Peyer's patch (tissue), 4 donors: ENCODE measurements around the gene DIPK1B. TPM values are rescaled to one million over a fixed set of nuclear protein-coding genes. Genes with fewer than 3 reads are reported as not detected.
"Not testable (repeated sequence)": the region's sequence is repeated elsewhere in the genome, so short reads cannot be mapped to it uniquely, and the experiment has no call there.

Experiments
- DNase-seq, 3 donors: peaks; one replicate each; pipeline ENCODE4 v3.0.0-alpha.2; 2017 to 2019
- H3K27ac ChIP-seq, 4 donors: fragments of 200-600 bp; sonication (generic); one replicate each; pipeline ENCODE4 v1.5.1; 2016 to 2019
- H3K27me3 ChIP-seq, 2 donors: fragments of 200-600 bp; sonication (generic); one replicate each; pipeline ENCODE4 v1.5.1; 2019
- H3K36me3 ChIP-seq, 3 donors: fragments of 200-600 bp; sonication (generic); one replicate each; pipeline ENCODE4 v1.5.1; 2016 to 2019
- H3K4me1 ChIP-seq, 4 donors: fragments of 200-600 bp; sonication (generic); one replicate each; pipeline ENCODE4 v1.5.1; 2016 to 2019
- H3K4me3 ChIP-seq, 4 donors: fragments of 200-600 bp; sonication (generic); 1 replicate in 3 of 4; 2 replicates in 1 of 4; pipeline ENCODE4 v1.5.1; 2016 to 2019; ENCODE audit warnings: mild to moderate bottlenecking in 1 of 4
- H3K9me3 ChIP-seq, 4 donors: fragments of 200-600 bp; sonication (generic); one replicate each; pipeline ENCODE4 v1.5.1; 2016 to 2019; ENCODE audit warnings: mild to moderate bottlenecking in 1 of 4
- CTCF ChIP-seq, 6 experiments: fragments of 450-650 bp in 4 of 6; fragments of 200-600 bp in 2 of 6; sonication (generic) in 1 of 6; IDR thresholded peaks; one replicate each; pipeline ENCODE4 v1.5.1; 2017 to 2019; ENCODE audit warnings: antibody characterized with exemption in 6 of 6, mild to moderate bottlenecking in 3 of 6, moderate library complexity in 1 of 6
- POLR2A ChIP-seq, 2 donors: fragments of 450-650 bp; IDR thresholded peaks; one replicate each; pipeline ENCODE4 v1.5.1; 2017; ENCODE audit warnings: antibody characterized with exemption in 2 of 2, mild to moderate bottlenecking in 2 of 2, moderate library complexity in 2 of 2
- total RNA-seq, 4 donors: library from RNA; depleted of rRNA; stranded (reverse); fragments of >200 nt; gene quantifications; one replicate each; pipeline ENCODE4 v1.1.0, GENCODE V29; 2016

DIPK1B gene
- total RNA-seq, 4 donors from 2014 or later: 0.70 to 5.8 (median 2.6) TPM

- H3K9me3 ChIP-seq: no peaks in the 10 kb centered on the region
- TF ChIP-seq POLR2A (IDR thresholded peaks at IDR 0.05): no peak
- no peak for TF ChIP-seq CTCF (IDR thresholded peaks at IDR 0.05)
- H3K27me3 ChIP-seq: no peaks in the 10 kb centered on the region
- H3K4me1 ChIP-seq: peaks cover 0 to 28% (median 11%) of the 10 kb centered on the region in 4 donors
- DNase-seq: peak in 2 of 3 donors; percentile 62 to 72
- peak overlapping the region in 2 of 4 donors; percentile 14 to 31 for H3K27ac ChIP-seq
- peak overlapping the region; percentile 9 to 31 (median 22) for H3K4me3 ChIP-seq
- H3K36me3 ChIP-seq: no peaks in the 10 kb centered on the region
Measured at GRCh38 chr9:136700959-136701667, 11.3 kb upstream of the DIPK1B start.

GRCh38 chr9:136701668-136702053 is 10.7 kb upstream of the DIPK1B start:
- peak overlapping the region in 1 of 4 donors; percentile 31 for H3K4me3 ChIP-seq
- no peak for DNase-seq
- peaks cover 0 to 23% (median 11%) of the 10 kb centered on the region in 4 donors for H3K4me1 ChIP-seq
- no peaks in the 10 kb centered on the region for H3K36me3 ChIP-seq
- TF ChIP-seq CTCF (IDR thresholded peaks at IDR 0.05): no peak
- no peaks in the 10 kb centered on the region for H3K27me3 ChIP-seq
- no peaks in the 10 kb centered on the region for H3K9me3 ChIP-seq
- H3K27ac ChIP-seq: peak overlapping the region in 1 of 4 donors; percentile 31

GRCh38 chr9:136703276-136703860 is 9.0 kb upstream of the DIPK1B start:
- Histone ChIP-seq H3K36me3 (no peaks in the 10 kb centered on the region), H3K4me3 (no peak overlapping the region), H3K9me3 (no peaks in the 10 kb centered on the region), H3K4me1 (peaks cover 0 to 15% (median 11%) of the 10 kb centered on the region in 4 donors), H3K27me3 (no peaks in the 10 kb centered on the region), H3K27ac (no peak overlapping the region)
- DNase-seq: peak in 1 of 3 donors; percentile 54
- TF ChIP-seq CTCF (IDR thresholded peaks at IDR 0.05): no peak
- TF ChIP-seq POLR2A (IDR thresholded peaks at IDR 0.05): no peak

GRCh38 chr9:136704741-136705140 is 7.6 kb upstream of the DIPK1B start:
- H3K9me3 ChIP-seq, H3K4me3 ChIP-seq, H3K27me3 ChIP-seq, DNase-seq, H3K27ac ChIP-seq, H3K36me3 ChIP-seq: not testable (repeated sequence)
- H3K4me1 ChIP-seq: peaks cover 0 to 15% (median 11%) of the 10 kb centered on the region in 4 donors
- TF ChIP-seq POLR2A (IDR thresholded peaks at IDR 0.05): peak in 1 of 2 donors; percentile 31

DNA sequence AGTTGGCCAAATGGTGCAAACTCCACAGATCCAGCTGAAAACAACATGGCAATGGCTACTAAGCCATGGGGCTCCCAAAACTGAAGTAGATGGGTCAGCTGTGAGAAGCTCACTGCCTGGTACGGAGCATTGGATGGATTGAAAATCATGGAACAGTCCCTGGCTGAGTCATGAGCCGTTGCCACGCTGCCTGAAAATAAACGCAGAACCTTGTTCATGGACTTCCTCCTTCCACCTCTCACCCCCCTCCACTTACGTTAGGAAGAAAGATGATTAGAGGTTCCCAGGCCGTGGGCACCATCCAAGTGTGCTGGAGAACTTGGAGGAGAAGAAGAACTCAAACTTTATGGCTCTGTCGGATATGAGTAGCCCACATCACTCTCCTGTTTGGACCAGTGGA is 6.8 kb upstream of the DIPK1B start:
- Histone ChIP-seq H3K4me3 (no peak overlapping the region), H3K9me3 (no peaks in the 10 kb centered on the region), H3K27me3 (no peaks in the 10 kb centered on the region), H3K36me3 (no peaks in the 10 kb centered on the region), H3K4me1 (peaks cover 0 to 11% (median 5%) of the 10 kb centered on the region in 4 donors), H3K27ac (no peak overlapping the region)
- DNase-seq: no peak
- TF ChIP-seq POLR2A (IDR thresholded peaks at IDR 0.05): no peak
- no peak for TF ChIP-seq CTCF (IDR thresholded peaks at IDR 0.05)

GRCh38 chr9:136707011-136707410 is 5.4 kb upstream of the DIPK1B start:
- Histone ChIP-seq H3K27ac (no peak overlapping the region), H3K9me3 (no peaks in the 10 kb centered on the region), H3K27me3 (peaks cover 0 to 4% of the 10 kb centered on the region in 2 donors), H3K4me1 (peaks cover 0 to 5% (median 5%) of the 10 kb centered on the region in 4 donors), H3K4me3 (no peak overlapping the region), H3K36me3 (no peaks in the 10 kb centered on the region)
- no peak for DNase-seq
- TF ChIP-seq CTCF (IDR thresholded peaks at IDR 0.05): no peak
- TF ChIP-seq POLR2A (IDR thresholded peaks at IDR 0.05): no peak
